ENCODE results near the gene GRM7. TPM values are rescaled to one million over a fixed set of nuclear protein-coding genes. Genes with fewer than 3 reads are reported as not detected.
"Not testable (repeated sequence)": the region's sequence is repeated elsewhere in the genome, so short reads cannot be mapped to it uniquely, and the experiment has no call there.

GRM7 gene
- not detected in 2 replicates for total RNA-seq (2014; rRNA removed; shearing (Covaris generic))

DNA sequence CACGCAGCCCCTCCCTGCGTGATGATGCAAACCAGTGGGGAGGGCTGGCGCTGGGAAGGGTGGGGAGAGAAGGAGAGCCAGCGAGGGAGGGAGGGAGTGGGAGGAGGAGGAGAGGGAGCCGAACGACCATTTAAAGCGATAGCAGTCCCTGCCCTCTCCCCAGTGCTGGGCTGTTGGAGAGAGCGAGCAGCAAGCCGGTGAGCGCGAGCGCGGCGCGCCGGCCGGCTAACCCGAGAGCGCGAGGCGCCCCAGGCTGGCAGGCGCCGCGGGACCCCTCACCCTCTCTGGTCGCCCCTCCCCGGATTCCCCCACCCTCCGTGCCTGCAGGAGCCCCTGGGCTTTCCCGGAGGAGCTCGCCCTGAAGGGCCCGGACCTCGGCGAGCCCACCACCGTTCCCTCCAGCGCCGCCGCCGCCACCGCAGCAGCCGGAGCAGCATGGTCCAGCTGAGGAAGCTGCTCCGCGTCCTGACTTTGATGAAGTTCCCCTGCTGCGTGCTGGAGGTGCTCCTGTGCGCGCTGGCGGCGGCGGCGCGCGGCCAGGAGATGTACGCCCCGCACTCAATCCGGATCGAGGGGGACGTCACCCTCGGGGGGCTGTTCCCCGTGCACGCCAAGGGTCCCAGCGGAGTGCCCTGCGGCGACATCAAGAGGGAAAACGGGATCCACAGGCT is at the start of gene GRM7:
Gene GRM7, plus strand, starts transcription at position 162 of the 671 bp plus-strand sequence.
- DNase-seq (ENCODE audit: low spot score): no peak

GRCh38 chr3:6821411-6821810 is 39.5 kb upstream of the GRM7 start:
- DNase-seq (ENCODE audit: low spot score): no peak

DNA sequence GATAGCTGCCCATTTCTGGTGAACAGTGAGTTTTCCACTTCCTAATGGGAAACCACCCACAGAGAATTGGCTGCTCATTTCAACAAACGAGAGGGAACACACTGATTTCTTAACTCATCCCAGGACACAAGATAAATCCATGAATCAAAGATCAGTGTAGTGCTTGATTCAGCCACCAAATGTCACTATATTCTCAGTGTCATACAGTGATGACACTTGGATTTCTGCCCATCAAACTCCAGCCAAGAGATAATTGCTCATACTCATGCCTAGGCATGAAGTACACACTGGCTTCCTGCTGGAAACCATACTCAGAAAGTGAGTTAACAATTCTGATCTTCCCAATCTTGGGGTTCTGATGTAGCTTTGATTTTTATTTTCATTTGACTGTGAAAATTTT is 35.4 kb upstream of the GRM7 start:
- no peak for DNase-seq (ENCODE audit: low spot score)

DNA sequence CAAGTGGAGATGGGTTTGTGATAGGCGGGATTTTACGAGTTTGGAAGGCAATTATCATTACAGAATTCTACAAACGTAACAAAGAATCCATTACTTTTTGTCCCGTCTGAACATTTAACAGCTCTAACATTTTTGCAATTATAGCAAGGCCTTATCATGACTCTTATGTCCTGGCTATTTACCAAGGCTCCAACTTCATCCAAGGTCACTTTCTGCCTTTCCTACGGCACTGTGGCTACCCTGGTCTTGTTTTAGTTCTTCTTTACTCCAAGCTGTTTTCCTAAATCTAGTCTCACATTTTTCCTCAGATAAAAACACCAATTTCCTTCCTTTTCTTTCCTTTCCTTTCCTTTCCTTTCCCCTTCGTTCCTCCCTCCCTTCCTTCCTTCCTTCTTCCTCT is 33.5 kb upstream of the GRM7 start:
- DNase-seq (ENCODE audit: low spot score): no peak

DNA sequence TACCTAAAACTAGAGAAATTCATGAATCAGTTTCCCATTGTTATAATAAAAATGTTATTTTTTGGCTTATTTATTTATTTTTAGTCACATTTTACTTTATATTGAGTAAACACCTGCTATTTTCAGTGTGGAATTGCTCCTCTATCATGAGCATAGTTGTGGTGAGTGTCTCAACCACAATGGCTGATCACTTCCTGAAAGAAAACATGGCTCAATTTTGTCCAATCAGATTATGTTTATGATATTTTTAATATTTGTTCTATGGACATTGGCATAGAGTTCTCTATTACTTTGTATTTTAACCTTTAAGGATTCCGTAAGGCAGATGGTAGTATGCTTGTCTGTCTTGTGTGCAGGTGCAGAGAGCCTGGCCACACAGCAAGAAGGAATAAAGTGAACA is 16.2 kb upstream of the GRM7 start:
- no peak for DNase-seq (ENCODE audit: low spot score)

DNA sequence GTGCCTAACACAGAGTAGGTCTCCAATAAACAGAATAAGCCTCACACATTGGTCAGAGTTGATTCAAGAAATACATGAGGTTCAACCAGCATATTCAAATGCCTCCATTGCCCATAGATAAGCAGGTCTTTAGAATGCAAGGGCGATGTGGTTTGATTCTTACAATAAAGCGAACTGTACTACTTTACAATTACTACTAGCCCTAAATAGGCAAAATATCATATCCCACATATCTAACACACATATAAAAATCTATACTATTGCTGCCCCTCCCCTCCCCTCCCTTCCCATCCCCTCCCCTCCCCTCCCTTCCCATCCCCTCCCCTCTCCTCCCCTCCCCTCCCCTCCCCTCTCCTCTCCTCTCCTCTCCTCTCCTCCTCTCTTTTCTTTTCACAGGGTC is 6.7 kb upstream of the GRM7 start:
- no peak for DNase-seq (ENCODE audit: low spot score)

DNA sequence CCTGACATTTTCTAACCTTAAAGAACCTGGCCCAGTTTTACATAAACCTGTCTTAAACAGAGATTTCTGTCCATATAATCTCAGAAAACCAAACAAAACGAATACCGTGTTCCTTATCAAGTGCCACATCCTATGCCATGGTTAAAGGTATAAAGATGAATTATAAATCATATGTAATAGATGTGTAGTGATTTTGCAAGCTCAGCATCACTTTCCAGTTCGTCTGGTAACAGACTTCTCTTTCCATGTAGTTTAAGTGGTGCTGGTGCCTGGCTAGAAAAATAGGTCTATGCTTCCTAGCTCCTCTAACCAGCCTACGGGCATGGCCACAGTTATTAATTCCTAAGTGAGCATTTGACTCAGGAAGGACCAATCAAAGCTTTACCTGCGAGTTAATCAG is 3.4 kb upstream of the GRM7 start:
- DNase-seq (ENCODE audit: low spot score): no peak

GRCh38 chr3:6860149-6860953 is 564 bp upstream of the GRM7 start:
- no peak for DNase-seq (ENCODE audit: low spot score)

- no peak for DNase-seq (ENCODE audit: low spot score)
Measured at GRCh38 chr3:6861625-6862000, 698 bp downstream of the GRM7 start.

DNA sequence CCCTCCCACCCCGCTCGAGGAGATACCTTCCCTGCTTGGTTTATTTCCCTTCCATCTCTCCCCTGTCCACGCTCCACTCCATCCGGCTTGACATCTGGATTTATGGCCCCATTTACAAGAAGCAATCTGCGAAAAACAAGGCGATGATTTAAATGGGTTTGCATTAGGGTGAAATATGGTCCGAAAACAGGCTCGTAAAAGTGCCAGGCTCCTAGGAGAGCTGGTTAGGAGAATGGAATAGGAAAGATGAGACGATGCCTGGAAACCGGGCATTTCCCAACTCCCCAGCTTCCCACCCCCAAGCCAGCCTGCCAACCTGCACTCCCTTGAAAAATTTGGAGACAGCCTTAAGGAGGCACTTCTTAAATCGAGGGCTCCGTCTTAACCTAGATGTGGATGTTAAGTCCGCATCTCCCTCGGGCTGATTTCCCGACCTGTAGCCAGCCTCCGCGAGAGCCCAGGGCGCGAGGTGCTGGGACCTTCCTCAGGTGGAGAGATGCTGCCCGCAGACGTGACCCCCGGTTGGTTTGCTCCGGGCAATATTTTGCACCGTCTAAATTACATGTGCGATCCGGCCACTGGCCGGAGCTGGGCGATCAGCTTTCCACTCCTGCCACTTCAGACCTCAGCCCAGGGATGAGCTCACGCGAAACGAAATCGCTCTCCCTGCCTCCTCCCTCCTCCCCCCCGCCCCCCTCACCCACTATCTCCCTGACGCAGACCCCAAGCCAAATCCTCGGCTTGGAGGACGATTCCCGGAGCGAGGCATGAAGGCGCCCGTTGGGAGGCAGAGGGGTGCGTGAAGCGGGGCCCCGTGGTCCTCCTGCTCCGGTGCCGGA is 1.3 kb downstream of the GRM7 start:
- DNase-seq (ENCODE audit: low spot score): no peak

GRCh38 chr3:6862880-6863195 is 1.9 kb downstream of the GRM7 start:
- no peak for DNase-seq (ENCODE audit: low spot score)

DNA sequence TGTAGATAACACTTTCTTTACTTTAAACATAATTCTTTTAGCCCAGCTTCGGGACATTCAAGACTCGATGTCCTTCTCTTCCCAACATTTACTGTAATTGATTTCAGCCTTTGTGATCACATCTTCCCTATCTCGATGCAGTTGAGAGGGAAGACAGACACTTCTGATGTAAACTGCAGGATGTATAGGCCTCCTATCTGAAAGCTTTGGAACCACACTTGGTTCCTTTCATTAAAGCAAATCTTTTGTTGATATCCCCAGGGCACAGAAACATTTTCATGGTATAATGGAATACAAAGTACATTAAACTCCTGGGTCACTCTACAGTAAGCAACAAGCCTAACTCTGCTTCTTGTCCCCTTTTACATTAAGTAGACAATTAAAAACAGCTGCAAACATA is 6.4 kb downstream of the GRM7 start:
- no peak for DNase-seq (ENCODE audit: low spot score)

DNA sequence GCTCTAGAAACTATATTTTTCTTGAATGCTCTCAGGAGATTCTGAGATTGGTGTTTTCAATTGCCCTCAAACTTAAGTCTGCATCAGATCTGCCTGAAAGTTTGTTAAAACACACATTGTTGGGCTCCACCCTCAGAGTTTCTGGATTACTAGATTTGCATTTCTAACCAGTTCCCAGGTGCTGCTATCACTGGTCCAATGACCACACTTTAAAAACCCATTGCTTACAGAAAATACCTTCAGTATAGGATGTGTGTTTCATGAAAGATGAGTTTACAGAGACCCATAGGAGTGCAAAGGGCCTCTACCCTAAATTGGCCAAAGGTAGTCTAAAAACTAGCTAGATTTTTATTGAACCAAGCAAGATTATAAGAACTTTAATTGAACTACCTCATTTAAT is 17.8 kb downstream of the GRM7 start:
- no peak for DNase-seq (ENCODE audit: low spot score)

DNA sequence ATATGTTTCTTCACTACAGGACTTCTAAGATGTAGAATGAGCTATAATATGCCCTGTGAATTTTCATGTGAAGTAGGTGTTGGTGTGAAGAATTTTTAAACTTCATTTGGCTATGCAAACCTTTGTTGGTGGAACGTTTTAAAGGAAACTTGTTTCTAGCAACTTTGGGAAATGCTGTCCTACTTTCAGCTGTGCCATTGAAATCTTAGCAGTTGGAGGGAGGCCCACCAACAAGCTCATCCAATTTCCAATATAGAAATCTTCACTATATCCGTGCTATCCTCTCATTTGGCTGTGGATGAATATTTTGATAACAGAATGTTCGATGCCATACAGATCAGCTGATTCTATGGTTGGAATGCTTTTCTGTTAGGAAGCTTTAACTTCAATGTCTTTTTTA is 51.3 kb downstream of the GRM7 start:
- no peak for DNase-seq (ENCODE audit: low spot score)

DNA sequence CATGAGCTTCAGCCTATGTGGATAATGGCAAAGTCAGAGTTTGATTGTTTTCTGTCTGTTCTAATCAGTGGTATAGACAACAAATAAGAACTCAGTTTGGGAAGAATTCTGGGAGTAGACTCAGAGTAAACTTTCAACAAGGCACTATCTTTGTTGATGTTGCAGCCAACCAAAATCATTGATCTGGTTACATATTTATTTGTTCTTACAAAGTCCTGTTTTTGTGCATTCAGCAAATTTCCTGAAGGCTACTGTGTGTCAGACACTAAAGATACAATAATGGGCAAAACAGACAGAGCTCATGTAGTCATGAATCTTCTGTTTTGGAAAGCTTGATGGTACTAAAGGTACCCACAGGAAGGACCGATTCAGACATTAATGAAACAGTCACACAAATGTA is 55.0 kb downstream of the GRM7 start:
- no peak for DNase-seq (ENCODE audit: low spot score)

GRCh38 chr3:6921066-6921465 is 60.2 kb downstream of the GRM7 start:
- no peak for DNase-seq (ENCODE audit: low spot score)

DNA sequence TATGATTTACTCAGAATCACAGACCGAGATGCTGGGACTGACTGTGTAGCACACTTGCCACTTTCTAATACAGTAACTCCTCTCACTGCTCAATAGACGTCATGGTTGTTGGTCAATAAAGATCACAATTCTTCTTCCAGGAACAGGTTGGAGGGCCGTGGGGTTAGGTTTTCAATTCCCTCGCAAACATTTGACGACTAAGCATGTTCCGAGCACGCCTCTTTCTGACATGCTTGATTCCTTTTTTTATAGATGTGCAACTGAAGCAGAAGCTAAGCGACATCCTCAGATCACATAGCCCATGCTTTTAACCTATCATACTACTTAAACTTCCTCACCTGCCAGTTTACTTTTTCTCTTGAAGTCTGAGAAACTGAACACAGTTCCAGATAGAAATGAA is 61.0 kb downstream of the GRM7 start:
- DNase-seq (ENCODE audit: low spot score): no peak

GRCh38 chr3:6928064-6928463 is 67.1 kb downstream of the GRM7 start:
- no peak for DNase-seq (ENCODE audit: low spot score)

DNA sequence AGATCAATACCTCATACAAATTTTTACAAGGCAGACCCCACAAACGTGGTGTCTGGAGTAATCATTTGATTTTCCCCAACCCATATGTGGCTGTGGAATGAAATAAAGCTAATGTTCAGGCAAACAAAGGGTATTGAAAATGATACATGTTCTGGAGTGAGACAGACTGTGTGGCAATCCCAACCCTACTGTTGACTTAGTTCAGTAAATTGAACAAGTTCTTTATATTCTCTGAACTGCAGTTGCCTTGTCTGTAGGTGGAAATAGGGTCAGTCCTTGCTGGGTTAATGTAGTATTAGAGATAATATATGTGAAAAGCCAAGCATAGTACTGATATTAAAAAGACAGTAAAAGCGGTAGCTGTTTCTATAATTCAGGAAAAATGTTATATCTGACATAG is 69.0 kb downstream of the GRM7 start:
- no peak for DNase-seq (ENCODE audit: low spot score)

- DNase-seq (ENCODE audit: low spot score): not testable (repeated sequence)
Measured at GRCh38 chr3:6935418-6935817, 74.5 kb downstream of the GRM7 start.

GRCh38 chr3:6935970-6936369 is 75.1 kb downstream of the GRM7 start:
- no peak for DNase-seq (ENCODE audit: low spot score)

DNA sequence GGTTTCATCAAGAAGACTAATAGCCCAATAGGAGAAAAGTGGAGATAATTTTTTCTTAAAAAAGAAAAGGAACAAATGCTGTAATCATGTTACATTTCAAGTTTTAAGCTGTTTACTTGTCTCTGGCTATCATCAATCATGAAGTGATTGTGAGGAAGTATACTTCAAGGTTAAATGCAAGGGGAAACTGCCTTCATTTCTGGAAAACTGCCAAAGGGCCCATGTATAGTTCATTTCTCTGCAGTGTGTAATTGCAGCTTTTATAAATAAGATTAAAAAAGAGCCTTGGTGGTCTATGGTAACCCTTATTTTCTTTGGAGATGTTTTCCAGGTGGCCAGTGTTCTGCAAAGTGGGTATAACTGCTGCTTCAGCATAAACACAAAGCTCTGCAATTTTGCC is 101.9 kb downstream of the GRM7 start:
- DNase-seq (ENCODE audit: low spot score): no peak

DNA sequence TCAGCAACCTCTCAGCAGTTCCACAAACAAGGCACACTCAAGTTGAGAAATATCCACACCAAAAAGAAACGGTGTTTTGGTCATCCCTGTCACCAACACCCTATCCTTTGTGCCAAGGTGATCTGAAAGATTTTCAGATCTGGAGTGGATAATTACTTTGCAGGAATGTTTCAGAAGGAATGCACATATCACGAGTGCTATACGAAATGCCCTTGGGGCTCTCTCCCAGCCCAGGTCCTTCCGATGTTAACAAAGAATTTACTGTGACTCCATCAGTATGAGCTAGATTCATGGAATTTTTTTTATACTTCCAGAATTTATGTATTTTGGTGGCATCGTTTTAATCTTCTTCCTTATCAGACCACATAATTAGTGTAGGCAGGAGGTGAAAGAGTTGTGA is 105.0 kb downstream of the GRM7 start:
- DNase-seq (ENCODE audit: low spot score): no peak
